C4-2B (cell line): Measurements from ENCODE around the gene MAFB.

Source experiments
- H3K27ac ChIP-seq: fragments of 450-650 bp; 2 replicates; pipeline ENCODE4 v1.5.1; 2017
- CTCF ChIP-seq: fragments of 450-650 bp; conservative IDR thresholded peaks from 2 replicates; pipeline ENCODE4 v1.5.1; 2017; ENCODE audit warnings: mild to moderate bottlenecking
- ZFX ChIP-seq: fragments of 450-650 bp; IDR thresholded peaks from 2 replicates; pipeline ENCODE4 v1.6.1; 2017

Gene MAFB

GRCh38 chr20:40698744-40699143 is 9.7 kb upstream of the MAFB start:
- no peak overlapping the region for H3K27ac ChIP-seq
- TF ChIP-seq ZFX (no peak), CTCF (no peak)

GRCh38 chr20:40698281-40698680 is 9.2 kb upstream of the MAFB start:
- no peak for TF ChIP-seq CTCF
- no peak for TF ChIP-seq ZFX
- no peak overlapping the region for H3K27ac ChIP-seq

- no peak for TF ChIP-seq CTCF
- TF ChIP-seq ZFX, result no peak
- H3K27ac ChIP-seq, result no peak overlapping the region
Observed at GRCh38 chr20:40697541-40697940, 8.5 kb upstream of the MAFB start.

GRCh38 chr20:40695214-40695613 is 6.2 kb upstream of the MAFB start:
- TF ChIP-seq CTCF (no peak), ZFX (no peak)
- H3K27ac ChIP-seq, result no peak overlapping the region

- no peak overlapping the region for H3K27ac ChIP-seq
- TF ChIP-seq ZFX, result no peak
- TF ChIP-seq CTCF, result no peak
Observed at GRCh38 chr20:40694246-40694645, 5.2 kb upstream of the MAFB start.

- no peak overlapping the region for H3K27ac ChIP-seq
- TF ChIP-seq CTCF, result no peak
- TF ChIP-seq ZFX, result no peak
Observed at GRCh38 chr20:40692240-40693011, 3.4 kb upstream of the MAFB start.

GRCh38 chr20:40691566-40692239 is 2.7 kb upstream of the MAFB start:
- TF ChIP-seq ZFX (no peak), CTCF (no peak)
- no peak overlapping the region for H3K27ac ChIP-seq
